Thymus (tissue), 11 donors: ENCODE results near the gene EED. TPM values are rescaled to one million over a fixed set of nuclear protein-coding genes. Genes with fewer than 3 reads are reported as not detected.

Experiments
- DNase-seq, 9 donors: peaks; one replicate each; pipeline ENCODE4 v3.0.0-alpha.2; 2013; ENCODE audit warnings: low spot score in 9 of 9, low read depth in 6 of 9, missing footprints in 1 of 9
- H3K27ac ChIP-seq, 2 donors: one replicate each; pipeline ENCODE4 v1.5.1; 2013; ENCODE audit warnings: control low read depth in 1 of 2, low read depth in 1 of 2, low read length in 1 of 2, mild to moderate bottlenecking in 1 of 2, moderate library complexity in 1 of 2
- H3K27me3 ChIP-seq, 2 donors: one replicate each; pipeline ENCODE4 v1.5.1; 2013; ENCODE audit warnings: low read length in 1 of 2; ENCODE audit not compliant: control insufficient read depth in 2 of 2, insufficient read depth in 1 of 2
- H3K36me3 ChIP-seq, 2 donors: one replicate each; pipeline ENCODE4 v1.5.1; 2013; ENCODE audit warnings: low read length in 1 of 2, mild to moderate bottlenecking in 1 of 2, moderate library complexity in 1 of 2; ENCODE audit not compliant: control insufficient read depth in 2 of 2, insufficient read depth in 2 of 2
- H3K4me1 ChIP-seq, 2 donors: one replicate each; pipeline ENCODE4 v1.5.1; 2013; ENCODE audit warnings: low read length in 2 of 2; ENCODE audit not compliant: control insufficient read depth in 2 of 2, insufficient read depth in 2 of 2
- H3K4me3 ChIP-seq, 2 donors: one replicate each; pipeline ENCODE4 v1.5.1; 2013; ENCODE audit warnings: low read length in 2 of 2, control low read depth in 1 of 2, mild to moderate bottlenecking in 1 of 2
- H3K9me3 ChIP-seq, 2 donors: one replicate each; pipeline ENCODE4 v1.5.1; 2013; ENCODE audit warnings: low read length in 1 of 2, mild to moderate bottlenecking in 1 of 2; ENCODE audit not compliant: control insufficient read depth in 2 of 2, insufficient read depth in 1 of 2
- WGBS: extraction: QIAGEN DNeasy Blood & Tissue Kit; methylation state at CpG from one replicate; pipeline ENCODE4 v1.1.7; 2013; 5-methylcytosine and 5-hydroxymethylcytosine counted together
- polyA plus RNA-seq: library from polyadenylated mRNA; stranded (reverse); fragments of 200-250 nt; gene quantifications from one replicate; pipeline ENCODE4 v1.2.3, GENCODE V29; 2013
- total RNA-seq: library from RNA; stranded (reverse); fragments of 120-200 nt; gene quantifications from one replicate; pipeline ENCODE4 v1.2.4, GENCODE V29; 2013
- donor health status: healthy.

The EED gene
- total and polyA plus RNA-seq, 2 donors, result 23.8 to 32.1 TPM

DNA sequence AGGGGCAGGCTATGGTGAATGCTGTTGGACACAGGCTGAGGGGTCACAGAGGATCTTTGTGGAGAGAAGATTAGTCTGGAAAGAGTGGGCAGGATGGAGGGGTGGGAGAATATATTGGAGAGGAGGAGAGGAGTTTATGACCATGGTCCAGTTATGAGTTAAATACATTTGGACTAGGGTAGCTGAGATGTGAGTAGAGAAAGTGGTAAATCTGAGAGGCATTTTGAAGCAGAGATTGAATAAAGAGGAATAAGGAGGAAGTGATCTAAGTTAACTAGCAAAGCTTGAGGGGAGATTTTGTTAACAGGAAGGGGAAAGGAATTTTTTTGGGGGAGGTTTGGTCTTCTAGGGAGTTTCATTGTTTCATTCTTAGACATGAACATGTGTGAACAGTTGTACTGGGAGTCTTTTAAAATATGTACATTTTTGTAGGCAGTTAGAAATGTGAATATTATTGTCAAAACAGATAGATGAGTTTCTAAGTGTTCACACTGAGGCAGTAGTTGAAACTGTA lies 43.1 kb upstream of the EED start:
- Histone ChIP-seq H3K4me1 (no peaks in the 10 kb centered on the region), H3K36me3 (no peaks in the 10 kb centered on the region), H3K27ac (no peak overlapping the region), H3K9me3 (no peaks in the 10 kb centered on the region), H3K4me3 (no peak overlapping the region), H3K27me3 (no peaks in the 10 kb centered on the region)
- DNase-seq, result no peak

DNA sequence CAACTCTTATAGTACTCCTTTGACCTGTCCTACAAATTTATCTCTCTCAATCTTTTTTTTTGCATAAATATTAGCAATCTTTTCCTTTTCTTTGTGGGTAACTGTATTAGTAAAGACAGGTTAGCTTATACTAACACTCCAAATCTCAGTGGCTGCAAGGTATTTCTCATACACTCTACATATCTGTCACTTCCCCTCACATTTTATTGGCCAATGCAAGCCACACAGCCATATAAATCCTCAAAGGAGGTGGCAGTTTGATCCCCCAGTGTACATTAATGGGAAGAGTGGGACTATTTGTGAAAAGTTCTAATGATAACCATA lies 42.6 kb upstream of the EED start:
- Histone ChIP-seq H3K27me3 (no peaks in the 10 kb centered on the region), H3K4me3 (peak overlapping the region; percentile 29 to 37), H3K27ac (no peak overlapping the region), H3K36me3 (no peaks in the 10 kb centered on the region), H3K4me1 (no peaks in the 10 kb centered on the region), H3K9me3 (no peaks in the 10 kb centered on the region)
- peak in 1 of 9 donors; percentile 19 for DNase-seq

DNA sequence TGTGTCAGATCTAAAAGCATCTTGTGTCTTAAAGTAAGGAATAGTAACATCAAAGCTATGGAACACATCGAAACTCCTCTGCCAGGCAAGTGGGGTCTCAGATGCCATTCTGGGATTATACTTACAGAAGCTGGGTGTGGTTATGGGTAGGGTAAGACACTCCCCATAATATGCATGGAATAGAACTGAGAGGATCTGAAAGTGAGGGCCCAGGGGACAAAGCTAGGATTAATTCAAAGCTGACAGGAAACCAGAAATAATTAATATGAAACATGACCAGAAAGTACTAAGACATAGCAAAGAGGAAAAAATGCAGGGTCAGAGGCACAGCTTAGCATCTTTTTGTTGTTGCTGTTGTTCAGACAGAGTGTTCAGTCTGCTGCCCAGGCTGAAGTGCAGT lies 40.2 kb upstream of the EED start:
- Histone ChIP-seq H3K27me3 (no peaks in the 10 kb centered on the region), H3K4me3 (no peak overlapping the region), H3K4me1 (no peaks in the 10 kb centered on the region), H3K9me3 (no peaks in the 10 kb centered on the region), H3K27ac (no peak overlapping the region), H3K36me3 (no peaks in the 10 kb centered on the region)
- WGBS, result 100% methylated on average over 1 of the region's 1 CpG
- no peak for DNase-seq

DNA sequence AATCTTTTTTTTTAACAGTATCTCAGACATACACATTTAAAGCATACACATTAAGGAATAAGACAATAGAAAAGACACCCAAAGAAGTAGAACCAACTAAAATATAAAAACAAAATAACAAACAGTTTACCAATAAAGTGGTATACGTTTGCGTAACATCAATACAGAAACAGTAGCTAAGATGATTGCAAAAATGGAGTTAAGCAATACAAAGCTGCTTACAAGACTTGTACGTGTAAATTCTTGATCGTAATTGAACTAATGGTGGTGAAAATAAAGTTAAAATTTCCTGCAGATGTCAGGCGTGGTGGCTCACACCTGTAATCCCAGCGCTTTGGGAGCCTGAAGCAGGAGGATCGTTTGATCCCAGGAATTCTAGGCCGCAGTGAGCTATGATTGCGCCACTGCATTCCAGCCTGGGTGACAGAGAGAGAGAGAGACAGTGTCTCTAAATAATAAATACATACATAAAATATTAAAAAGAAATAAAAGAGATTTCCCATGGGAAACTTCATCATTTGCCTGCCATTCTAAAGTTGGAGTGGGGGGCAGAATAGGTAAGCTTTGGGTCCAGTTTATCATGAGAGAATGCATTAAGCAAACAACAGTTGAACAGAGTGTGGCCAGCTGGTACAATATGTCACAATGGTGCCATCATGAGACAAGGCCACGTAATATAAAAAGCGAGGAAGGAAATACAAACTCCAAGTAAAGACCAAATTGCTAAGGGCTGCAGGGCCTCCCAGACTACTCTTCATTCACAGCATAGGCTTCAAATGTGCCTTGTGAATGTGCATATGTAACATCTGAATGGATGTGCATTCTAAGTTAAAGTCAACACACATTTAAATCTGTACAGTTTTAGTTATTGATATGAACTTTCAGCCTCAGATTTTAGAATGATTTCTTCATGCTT lies 38.9 kb upstream of the EED start:
- DNase-seq, result no peak
- Histone ChIP-seq H3K36me3 (no peaks in the 10 kb centered on the region), H3K9me3 (no peaks in the 10 kb centered on the region), H3K27me3 (no peaks in the 10 kb centered on the region), H3K27ac (no peak overlapping the region), H3K4me1 (no peaks in the 10 kb centered on the region), H3K4me3 (no peak overlapping the region)
- WGBS, result 96% methylated on average over 11 of the region's 11 CpGs

DNA sequence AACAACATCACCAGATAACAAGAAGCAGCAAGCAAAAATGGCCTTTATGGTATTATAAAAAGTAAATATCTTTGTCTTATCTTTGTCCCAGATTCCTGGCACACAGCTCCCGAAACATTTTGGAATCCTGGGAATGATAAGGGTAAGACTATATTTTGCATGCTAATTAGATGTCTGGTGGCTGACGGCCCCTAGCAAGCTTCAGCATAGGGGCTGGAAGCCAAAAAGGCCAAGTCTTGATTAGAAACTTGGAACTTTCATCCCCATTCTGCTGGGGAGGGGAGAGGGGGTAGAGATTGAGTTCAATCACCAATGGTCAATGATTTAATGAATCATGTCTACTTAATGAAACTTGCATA lies 38.2 kb upstream of the EED start:
- H3K27me3 ChIP-seq, result no peaks in the 10 kb centered on the region
- no peak overlapping the region for H3K4me3 ChIP-seq
- H3K4me1 ChIP-seq, result no peaks in the 10 kb centered on the region
- no peak for DNase-seq
- no peak overlapping the region for H3K27ac ChIP-seq
- over 99% methylated on average over 2 of the region's 2 CpGs for WGBS
- no peaks in the 10 kb centered on the region for H3K9me3 ChIP-seq
- no peaks in the 10 kb centered on the region for H3K36me3 ChIP-seq

DNA sequence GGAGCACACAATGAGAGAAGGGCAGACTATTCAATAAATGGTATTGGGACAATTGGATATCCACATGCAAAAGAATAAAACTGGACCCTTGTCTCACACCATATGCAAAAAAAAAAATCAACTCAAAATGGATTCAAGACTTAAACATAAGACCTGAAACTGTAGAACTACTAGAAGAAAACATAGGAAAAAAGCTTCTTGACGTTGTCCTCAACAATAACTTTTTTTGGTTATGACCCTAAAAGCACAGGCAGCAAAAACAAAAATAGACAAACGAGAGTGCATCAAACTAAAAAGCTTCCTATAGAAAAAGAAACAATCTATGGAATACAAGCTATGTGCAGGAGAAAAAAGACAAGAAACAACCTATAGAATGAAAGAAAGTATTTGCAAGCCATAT lies 37.1 kb upstream of the EED start:
- Histone ChIP-seq H3K4me3 (no peak overlapping the region), H3K9me3 (no peaks in the 10 kb centered on the region), H3K36me3 (no peaks in the 10 kb centered on the region), H3K4me1 (no peaks in the 10 kb centered on the region), H3K27ac (no peak overlapping the region), H3K27me3 (no peaks in the 10 kb centered on the region)
- WGBS, result 94% methylated on average over 2 of the region's 2 CpGs
- no peak for DNase-seq

DNA sequence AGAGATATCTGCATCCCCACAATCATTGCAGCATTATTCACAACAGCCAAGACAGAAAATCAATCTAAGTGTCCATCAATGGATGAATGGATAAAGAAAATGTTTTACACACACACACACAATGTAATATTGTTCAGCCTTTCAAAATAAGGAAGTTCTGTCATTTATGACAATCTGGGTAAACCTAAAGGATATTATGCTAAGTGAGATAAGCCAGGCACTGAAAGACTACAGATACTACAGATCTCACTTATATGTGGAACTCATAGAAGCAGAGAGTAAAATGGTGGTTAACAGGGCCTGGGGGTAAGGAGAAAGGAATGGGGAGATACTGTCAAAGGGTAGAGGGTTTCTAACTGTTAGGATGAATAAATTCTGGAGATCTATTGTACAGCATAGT lies 36.0 kb upstream of the EED start:
- Histone ChIP-seq H3K4me1 (no peaks in the 10 kb centered on the region), H3K9me3 (no peaks in the 10 kb centered on the region), H3K27ac (no peak overlapping the region), H3K4me3 (no peak overlapping the region), H3K36me3 (no peaks in the 10 kb centered on the region), H3K27me3 (no peaks in the 10 kb centered on the region)
- no peak for DNase-seq

DNA sequence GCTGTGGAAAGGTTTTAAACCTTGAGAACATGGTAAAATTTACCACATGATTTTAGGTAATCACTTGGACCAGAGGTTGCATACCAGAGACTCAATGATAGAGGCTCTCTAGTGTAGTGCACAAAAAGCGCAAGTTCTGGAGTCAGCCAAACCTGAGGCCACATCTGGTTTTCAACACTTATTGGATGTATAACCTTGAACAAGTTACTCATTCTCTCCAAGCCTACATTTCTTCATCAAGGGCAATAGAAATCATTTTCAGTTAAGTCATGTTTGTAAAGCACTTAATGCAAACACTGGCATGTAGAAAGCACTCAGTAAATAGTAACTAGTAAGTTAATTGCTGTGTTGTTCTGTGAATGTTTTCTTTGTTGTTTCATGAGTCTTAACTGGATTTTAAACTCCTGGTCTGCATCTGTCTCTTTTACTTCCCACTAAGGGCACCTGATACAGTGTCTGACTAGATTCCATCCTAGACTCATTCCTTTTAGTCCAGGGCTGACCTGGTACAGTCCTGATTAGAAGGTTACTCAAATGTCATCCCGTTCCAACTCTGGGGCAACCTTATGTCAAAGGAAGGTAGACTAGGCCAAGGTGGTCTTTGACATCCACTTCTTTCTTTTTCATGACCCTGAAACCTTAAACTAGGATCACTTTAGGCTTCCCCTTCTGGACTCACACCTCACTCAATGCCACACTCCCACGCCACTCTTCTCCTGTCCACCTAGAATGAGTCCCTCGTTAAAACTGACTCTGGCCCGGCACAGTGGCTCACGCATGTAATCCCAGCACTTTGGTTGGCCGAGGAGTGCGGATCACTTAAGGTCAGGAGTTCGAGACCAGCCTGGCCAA lies 34.5 kb upstream of the EED start:
- 96% methylated on average over 9 of the region's 9 CpGs for WGBS
- no peak overlapping the region for H3K4me3 ChIP-seq
- DNase-seq, result no peak

DNA sequence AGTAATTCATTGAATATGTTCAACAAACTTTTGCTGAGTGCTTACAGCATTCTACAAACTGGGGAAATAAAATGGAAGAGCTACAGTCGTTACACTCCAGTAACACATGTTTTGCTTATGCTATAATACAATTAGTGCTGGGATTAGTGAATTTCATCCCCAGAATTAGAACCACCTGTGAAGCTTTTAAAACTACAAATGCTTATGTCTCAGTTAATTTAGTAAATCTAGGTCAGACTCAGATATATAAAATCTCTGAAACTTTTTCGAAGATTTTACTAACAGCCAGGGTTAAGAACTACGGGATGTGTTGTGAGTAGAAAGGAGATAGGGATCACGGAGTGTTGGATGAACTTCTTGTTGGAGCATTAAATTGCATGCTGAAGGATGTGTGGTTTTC lies 33.7 kb upstream of the EED start:
- WGBS, result 97% methylated on average over 4 of the region's 4 CpGs
- H3K27ac ChIP-seq, result no peak overlapping the region
- no peaks in the 10 kb centered on the region for H3K36me3 ChIP-seq
- no peaks in the 10 kb centered on the region for H3K4me1 ChIP-seq
- no peaks in the 10 kb centered on the region for H3K27me3 ChIP-seq
- H3K4me3 ChIP-seq, result no peak overlapping the region
- no peak for DNase-seq
- no peaks in the 10 kb centered on the region for H3K9me3 ChIP-seq

More for the DNA sequence above, 34.5 kb upstream of the EED start:
- H3K27me3 ChIP-seq, result no peaks in the 10 kb centered on the region
- H3K36me3 ChIP-seq, result no peaks in the 10 kb centered on the region
- no peak overlapping the region for H3K27ac ChIP-seq
- H3K4me1 ChIP-seq, result no peaks in the 10 kb centered on the region
- H3K9me3 ChIP-seq, result no peaks in the 10 kb centered on the region
